ENCODE measurements around the gene TNFRSF8.

Gene TNFRSF8

DNA sequence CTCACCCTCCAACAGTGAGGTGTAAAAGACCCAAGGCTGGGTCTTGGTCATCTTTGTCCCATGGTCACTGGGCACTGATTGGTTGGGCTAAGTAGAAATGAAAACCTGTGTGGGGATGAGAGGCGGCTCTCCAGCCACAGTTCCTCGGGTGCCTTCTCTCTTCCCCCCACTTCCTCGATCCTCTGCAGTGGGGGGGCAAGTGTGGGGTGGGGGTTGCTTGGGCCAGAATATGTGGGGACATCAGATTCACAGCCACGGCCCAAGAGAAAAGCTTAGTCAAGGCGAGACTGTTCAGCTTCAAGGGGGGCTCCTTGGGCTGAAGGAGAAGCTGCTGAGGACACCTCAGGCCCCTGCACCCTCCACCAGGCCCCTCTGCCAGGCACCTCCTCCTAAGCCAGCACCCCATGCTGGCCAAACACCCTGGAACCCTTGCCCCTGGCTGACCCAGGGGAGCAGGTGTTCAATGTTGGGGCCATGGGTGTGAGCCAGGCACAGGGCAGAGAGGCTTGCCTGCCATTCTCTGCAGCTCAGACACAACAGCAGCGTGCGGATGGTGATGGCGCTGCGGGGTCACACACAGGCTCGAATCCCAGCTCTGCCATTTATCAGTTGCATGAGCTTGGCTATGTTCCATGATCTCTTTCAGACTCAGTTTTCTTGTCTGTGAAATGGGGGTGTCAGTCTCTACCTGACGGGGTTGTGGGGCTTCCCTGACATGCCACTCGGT, 82.7 kb downstream of the TNFRSF8 start:
- H4K20me1 ChIP-seq, result no peaks in the 10 kb centered on the region
- TF ChIP-seq Cebpa-rat (IDR thresholded peaks at IDR 0.05), result no peak
- peaks cover 0 to 6% (median 0%) of the 10 kb centered on the region in 11 experiments; a peak in 1 of 22 replicates for H3K36me3 ChIP-seq
- H3K4me2 ChIP-seq, result peak overlapping the region in 10 of 11 experiments; percentile 7 to 92 (median 88); a peak in 18 of 22 replicates
- H3K9ac ChIP-seq, result peak overlapping the region in 8 of 11 experiments; percentile 34 to 90 (median 70); a peak in 9 of 22 replicates
- peaks cover 5 to 12% (median 10%) of the 10 kb centered on the region in 11 experiments; a peak in 18 of 22 replicates for H3K9me3 ChIP-seq (replicated peaks in 1 of 11)
- H3K4me3 ChIP-seq, result no peak overlapping the region
- H3K4me1 ChIP-seq, result peaks cover 89 to 100% (median 99%) of the 10 kb centered on the region in 10 experiments
- peak overlapping the region; percentile 65 to 98 (median 85); a peak in 20 of 22 replicates for H3K27ac ChIP-seq
- H3K27me3 ChIP-seq, result no peaks in the 10 kb centered on the region

DNA sequence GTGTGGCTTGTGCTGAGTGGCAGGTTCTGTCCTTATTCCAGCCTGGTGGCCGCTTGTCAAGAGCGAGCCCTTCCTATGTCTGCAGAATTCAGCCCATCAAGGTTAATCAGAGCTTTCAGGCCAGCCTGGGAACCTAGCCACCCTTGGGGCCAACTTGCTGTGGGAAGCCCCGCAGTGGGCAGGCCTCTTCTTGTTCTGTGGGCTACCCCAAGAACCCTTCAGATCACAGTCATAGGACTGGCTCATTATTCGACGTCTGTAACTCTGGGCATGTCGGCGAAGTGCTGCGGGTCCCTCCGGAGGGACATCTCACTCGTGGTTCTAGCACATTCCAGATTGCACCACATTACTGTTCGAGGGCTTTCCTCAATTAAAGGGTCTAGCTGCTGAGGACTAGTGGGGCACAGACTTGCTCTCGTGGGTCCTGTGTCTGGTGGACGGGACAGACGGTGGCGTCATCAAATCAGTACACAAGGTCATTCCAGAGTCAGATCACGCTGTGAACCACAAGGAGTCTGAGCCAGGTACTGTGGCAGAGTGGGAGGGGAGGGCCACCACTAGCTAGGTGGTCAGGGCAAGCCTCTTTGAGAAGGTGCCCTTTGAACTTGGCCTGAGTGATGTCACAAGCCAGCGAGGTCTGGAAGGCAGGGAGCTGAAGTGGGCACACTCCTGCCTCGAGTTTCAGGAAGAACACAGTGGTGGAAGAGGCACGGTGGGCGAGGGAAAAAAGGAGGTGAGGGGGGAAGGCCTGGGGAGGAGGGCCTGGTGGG, 83.4 kb downstream of the TNFRSF8 start:
- H3K4me1 ChIP-seq, result peaks cover 96 to 100% (median 100%) of the 10 kb centered on the region in 10 experiments
- H3K36me3 ChIP-seq, result peaks cover 0 to 6% (median 0%) of the 10 kb centered on the region in 11 experiments; a peak in 1 of 22 replicates
- no peaks in the 10 kb centered on the region for H3K27me3 ChIP-seq
- no peaks in the 10 kb centered on the region for H4K20me1 ChIP-seq
- H3K4me2 ChIP-seq, result peak overlapping the region; percentile 73 to 92 (median 88)
- peaks cover 5 to 12% (median 10%) of the 10 kb centered on the region in 11 experiments; a peak in 18 of 22 replicates for H3K9me3 ChIP-seq (replicated peaks in 1 of 11)
- H3K27ac ChIP-seq, result peak overlapping the region; percentile 65 to 98 (median 85); a peak in 21 of 22 replicates
- H3K4me3 ChIP-seq, result no peak overlapping the region
- no peak for TF ChIP-seq Cebpa-rat (IDR thresholded peaks at IDR 0.05)
- peak overlapping the region; percentile 30 to 90 (median 65); a peak in 19 of 22 replicates for H3K9ac ChIP-seq

DNA sequence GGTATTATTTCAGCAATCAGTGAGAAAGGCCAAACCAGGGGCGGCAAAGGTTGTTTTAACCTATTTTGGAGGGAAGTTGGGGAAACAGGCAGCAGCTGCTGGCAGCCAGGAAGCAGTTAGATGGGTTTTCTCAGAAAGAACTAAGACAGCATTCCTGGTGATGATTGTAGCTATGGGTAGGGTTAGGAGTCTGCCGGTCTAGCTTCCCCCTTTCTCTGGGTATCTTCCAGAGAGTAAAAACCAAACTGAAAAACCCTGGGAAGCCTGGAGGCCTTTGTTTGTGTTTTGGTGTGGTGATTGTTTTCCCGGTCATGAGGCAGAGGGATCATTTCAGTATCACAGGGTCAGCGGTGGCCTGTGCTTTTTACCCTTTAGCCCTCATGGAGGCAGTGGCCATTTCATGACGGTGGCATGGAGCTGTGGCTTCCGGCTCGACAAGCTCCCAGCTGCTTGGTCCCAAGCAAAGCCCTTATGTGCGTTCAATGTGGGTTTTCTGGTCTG, 84.1 kb downstream of the TNFRSF8 start:
- Histone ChIP-seq H3K4me1 (peaks cover 99 to 100% (median 100%) of the 10 kb centered on the region in 10 experiments), H4K20me1 (no peaks in the 10 kb centered on the region), H3K36me3 (peaks cover 0 to 6% (median 0%) of the 10 kb centered on the region in 11 experiments; a peak in 1 of 22 replicates), H3K9me3 (replicated peaks in 1 of 11) (peaks cover 5 to 12% (median 10%) of the 10 kb centered on the region in 11 experiments; a peak in 18 of 22 replicates), H3K9ac (peak overlapping the region; percentile 30 to 90 (median 65); a peak in 21 of 22 replicates), H3K4me3 (no peak overlapping the region), H3K4me2 (peak overlapping the region; percentile 73 to 92 (median 88)), H3K27ac (peak overlapping the region; percentile 65 to 98 (median 85); a peak in 21 of 22 replicates), H3K27me3 (no peaks in the 10 kb centered on the region)
- TF ChIP-seq Cebpa-rat (IDR thresholded peaks at IDR 0.05), result no peak

DNA sequence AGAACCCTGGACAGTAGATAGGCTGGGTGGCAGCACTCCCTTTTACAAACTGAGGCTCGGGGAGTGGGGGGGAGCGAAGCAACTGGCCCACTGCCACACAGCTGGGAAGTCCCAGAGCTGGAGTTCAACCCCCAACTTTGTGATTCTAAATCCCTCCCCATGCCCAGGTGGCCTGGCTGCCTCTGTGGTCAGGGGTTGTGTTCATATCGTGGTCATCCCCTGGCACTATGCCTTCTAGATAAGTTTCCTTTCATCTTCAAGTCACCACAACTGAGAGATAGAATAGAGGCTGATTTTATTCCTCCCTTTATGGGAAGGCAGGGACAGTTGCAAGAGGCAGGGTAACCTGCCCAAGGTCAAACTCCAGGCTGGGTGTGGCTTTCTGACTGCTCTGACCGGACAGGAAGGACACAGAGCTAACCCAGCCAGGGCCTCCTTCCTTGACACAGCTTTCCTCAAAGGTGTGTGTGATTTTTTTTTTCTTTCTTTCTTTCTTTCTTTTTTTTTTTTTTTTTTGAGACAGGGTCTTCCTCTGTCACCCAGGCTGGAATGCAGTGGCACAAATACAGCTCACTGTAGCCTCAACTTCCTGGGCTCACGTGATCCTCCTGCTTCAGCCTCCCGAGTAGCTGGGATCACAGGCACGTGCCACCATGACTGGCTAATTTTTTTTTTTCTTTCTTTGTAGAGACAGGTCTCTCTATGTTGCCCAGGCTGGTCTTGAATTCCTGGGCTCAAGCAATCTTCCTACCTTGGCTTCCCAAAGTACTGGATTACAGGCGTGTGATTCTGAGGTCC, 85.3 kb downstream of the TNFRSF8 start:
- peak overlapping the region; percentile 35 to 90 (median 70); a peak in 17 of 22 replicates for H3K9ac ChIP-seq
- no peak for TF ChIP-seq Cebpa-rat (IDR thresholded peaks at IDR 0.05)
- peaks cover 97 to 100% (median 100%) of the 10 kb centered on the region in 10 experiments for H3K4me1 ChIP-seq
- H3K27me3 ChIP-seq, result no peaks in the 10 kb centered on the region
- peaks cover 5 to 12% (median 10%) of the 10 kb centered on the region in 11 experiments; a peak in 18 of 22 replicates for H3K9me3 ChIP-seq (replicated peaks in 1 of 11)
- H3K4me3 ChIP-seq, result peak overlapping the region in 1 of 10 experiments; percentile 20; a peak in 1 of 20 replicates
- peak overlapping the region; percentile 65 to 98 (median 85) for H3K27ac ChIP-seq
- peaks cover 0 to 6% (median 0%) of the 10 kb centered on the region in 11 experiments; a peak in 1 of 22 replicates for H3K36me3 ChIP-seq
- no peaks in the 10 kb centered on the region for H4K20me1 ChIP-seq
- H3K4me2 ChIP-seq, result peak overlapping the region; percentile 73 to 92 (median 88)

DNA sequence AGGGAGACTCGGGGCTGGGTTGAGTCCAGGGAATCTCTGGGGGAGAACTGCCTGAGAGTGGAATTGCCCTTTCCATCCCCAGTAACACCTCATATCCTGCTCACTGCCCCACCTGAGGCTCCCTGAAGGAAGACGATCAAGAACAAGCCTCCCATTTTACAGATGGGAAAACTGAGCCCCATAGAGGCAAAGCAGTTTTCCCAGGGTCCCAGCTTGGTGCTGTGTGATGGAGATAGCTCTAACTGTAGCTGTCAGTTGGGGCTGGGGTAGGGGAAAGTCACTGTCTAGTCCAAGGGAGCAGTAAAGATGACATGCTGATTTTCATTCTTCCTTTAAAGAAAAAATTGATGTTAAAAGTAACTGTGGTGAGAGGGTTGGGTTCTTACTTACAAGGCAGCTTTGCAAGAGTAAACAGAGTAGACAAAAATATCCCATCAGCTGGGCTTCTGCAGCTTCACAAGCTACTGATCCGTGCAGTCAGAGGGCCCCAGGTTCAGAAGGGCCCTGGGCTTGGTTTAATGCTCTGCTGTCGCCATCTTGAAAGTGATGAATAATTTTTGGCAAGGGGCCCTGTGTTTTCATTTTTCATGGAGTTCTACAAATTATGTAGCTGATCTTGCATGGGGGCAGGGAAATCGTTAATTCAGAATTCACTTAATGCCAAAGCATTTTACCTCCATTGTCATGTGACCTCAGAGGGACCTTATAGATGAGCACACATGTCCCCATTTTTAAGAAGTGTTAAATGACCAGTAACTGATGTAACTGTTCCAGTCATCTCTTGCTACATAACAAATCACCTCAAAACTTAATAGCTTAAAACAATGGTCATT, 86.1 kb downstream of the TNFRSF8 start:
- Histone ChIP-seq H3K4me3 (peak overlapping the region in 5 of 10 experiments; percentile 2 to 52 (median 20); a peak in 3 of 20 replicates), H3K27ac (peak overlapping the region; percentile 65 to 98 (median 85); a peak in 21 of 22 replicates), H3K9me3 (replicated peaks in 1 of 11) (peaks cover 5 to 12% (median 10%) of the 10 kb centered on the region in 11 experiments; a peak in 18 of 22 replicates), H3K27me3 (no peaks in the 10 kb centered on the region), H4K20me1 (no peaks in the 10 kb centered on the region), H3K4me1 (peaks cover 98 to 100% (median 100%) of the 10 kb centered on the region in 10 experiments), H3K9ac (peak overlapping the region; percentile 40 to 90 (median 70); a peak in 18 of 22 replicates), H3K4me2 (peak overlapping the region; percentile 73 to 92 (median 88)), H3K36me3 (peaks cover 0 to 6% (median 0%) of the 10 kb centered on the region in 11 experiments; a peak in 1 of 22 replicates)
- no peak for TF ChIP-seq Cebpa-rat (IDR thresholded peaks at IDR 0.05)

DNA sequence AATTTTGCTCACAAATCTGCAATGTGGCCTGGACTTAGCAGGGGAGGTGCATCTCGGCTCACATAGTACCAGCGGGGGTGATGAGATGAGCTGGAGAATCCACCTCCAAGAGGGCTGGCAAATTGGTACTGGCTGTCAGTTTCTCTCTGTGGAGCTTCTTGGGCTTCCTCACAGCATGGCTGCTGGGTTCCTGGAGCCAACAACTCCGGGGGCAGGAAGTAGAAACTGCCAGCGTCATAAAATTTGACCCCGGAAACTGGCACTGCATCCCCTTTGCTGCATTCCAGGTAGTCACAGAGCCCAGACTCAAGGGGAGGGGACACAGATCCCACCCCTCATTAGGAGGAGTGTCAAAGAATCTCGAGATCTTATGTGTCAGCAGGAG, 86.7 kb downstream of the TNFRSF8 start:
- TF ChIP-seq Cebpa-rat (IDR thresholded peaks at IDR 0.05), result no peak
- Histone ChIP-seq H4K20me1 (no peaks in the 10 kb centered on the region), H3K27ac (peak overlapping the region; percentile 65 to 98 (median 85)), H3K4me2 (peak overlapping the region; percentile 73 to 92 (median 88)), H3K4me1 (peaks cover 94 to 100% (median 98%) of the 10 kb centered on the region in 10 experiments), H3K9me3 (replicated peaks in 1 of 11) (peaks cover 5 to 12% (median 10%) of the 10 kb centered on the region in 11 experiments; a peak in 18 of 22 replicates), H3K4me3 (peak overlapping the region in 5 of 10 experiments; percentile 2 to 52 (median 20); a peak in 3 of 20 replicates), H3K27me3 (no peaks in the 10 kb centered on the region), H3K9ac (peak overlapping the region; percentile 49 to 88 (median 70); a peak in 20 of 22 replicates), H3K36me3 (peaks cover 0 to 6% (median 0%) of the 10 kb centered on the region in 11 experiments; a peak in 1 of 22 replicates)

Data from BLaER1 treated with 17β-estradiol and CSF1 and Interleukin-3, amounts not matched to agents 10 nM and 100 nM (cell line).